ENCODE data around the gene ZNF385A.
A peak's percentile ranks its signal among the peaks of the same experiment; 100 is the strongest.

ZNF385A gene

DNA sequence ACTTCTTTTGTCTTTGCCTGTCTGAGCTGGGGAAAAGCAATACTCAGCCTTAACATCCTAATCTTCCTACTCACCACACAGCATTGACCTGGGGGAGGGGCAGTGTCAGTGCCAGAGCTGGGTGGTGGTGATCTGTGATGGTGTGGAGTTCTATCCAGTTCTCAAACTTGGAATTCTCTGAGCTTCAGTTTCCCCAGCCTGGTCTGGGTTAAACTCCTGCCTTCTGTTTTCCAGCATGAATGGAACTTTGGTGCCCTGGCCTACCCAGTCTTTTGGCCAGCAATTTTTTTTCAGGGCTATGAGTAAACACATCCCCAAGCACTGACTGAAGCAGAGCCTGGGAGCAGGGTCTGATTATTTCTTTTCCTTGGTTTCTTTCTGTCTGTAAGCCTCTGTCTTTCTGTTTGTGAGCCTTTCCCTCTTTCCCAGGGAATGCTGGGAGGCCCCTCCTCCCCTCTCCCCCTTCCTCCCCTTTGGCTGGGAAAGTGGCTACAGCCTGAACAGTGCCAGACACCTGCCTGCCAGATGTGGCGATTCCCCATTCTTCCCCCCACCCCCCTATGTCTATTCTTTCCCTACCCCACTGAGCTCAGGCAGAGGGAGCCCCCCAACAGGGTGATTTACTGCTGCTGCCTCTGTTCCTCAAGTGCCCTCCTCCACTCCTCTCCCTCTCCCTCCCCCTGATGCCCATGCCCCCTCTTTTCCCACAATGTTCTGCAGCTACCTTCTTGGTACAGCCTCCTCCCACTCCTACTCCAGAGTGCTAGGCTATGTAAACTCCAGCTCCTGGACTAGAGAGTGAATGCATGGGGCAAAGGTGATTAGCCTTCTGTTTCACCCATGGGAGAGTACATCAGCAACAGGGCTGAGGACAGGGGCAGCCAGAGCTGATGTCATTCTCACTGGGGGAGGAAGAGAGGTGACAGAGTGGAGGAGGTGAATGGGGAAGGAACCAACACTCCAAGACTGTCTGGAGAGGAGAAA is 31.4 kb downstream of the ZNF385A start:
- H3K4me3 ChIP-seq (ENCODE audit: low read depth, low read length) = no peak overlapping the region
- in situ Hi-C loops (cut with HindIII; ENCODE audit: low sequenced_read_pairs) = loop anchor here (25.0 kb wide), 1 partner anchor 141 kb away; no protein-coding TSS in a partner anchor
- peak; percentile 73 for DNase-seq (ENCODE audit: low read depth, low spot score)
- TF ChIP-seq, protein P1, sequence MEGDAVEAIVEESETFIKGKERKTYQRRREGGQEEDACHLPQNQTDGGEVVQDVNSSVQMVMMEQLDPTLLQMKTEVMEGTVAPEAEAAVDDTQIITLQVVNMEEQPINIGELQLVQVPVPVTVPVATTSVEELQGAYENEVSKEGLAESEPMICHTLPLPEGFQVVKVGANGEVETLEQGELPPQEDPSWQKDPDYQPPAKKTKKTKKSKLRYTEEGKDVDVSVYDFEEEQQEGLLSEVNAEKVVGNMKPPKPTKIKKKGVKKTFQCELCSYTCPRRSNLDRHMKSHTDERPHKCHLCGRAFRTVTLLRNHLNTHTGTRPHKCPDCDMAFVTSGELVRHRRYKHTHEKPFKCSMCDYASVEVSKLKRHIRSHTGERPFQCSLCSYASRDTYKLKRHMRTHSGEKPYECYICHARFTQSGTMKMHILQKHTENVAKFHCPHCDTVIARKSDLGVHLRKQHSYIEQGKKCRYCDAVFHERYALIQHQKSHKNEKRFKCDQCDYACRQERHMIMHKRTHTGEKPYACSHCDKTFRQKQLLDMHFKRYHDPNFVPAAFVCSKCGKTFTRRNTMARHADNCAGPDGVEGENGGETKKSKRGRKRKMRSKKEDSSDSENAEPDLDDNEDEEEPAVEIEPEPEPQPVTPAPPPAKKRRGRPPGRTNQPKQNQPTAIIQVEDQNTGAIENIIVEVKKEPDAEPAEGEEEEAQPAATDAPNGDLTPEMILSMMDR (IDR thresholded peaks at IDR 0.05; ENCODE audit: low read depth, low read length) = no peak

DNA sequence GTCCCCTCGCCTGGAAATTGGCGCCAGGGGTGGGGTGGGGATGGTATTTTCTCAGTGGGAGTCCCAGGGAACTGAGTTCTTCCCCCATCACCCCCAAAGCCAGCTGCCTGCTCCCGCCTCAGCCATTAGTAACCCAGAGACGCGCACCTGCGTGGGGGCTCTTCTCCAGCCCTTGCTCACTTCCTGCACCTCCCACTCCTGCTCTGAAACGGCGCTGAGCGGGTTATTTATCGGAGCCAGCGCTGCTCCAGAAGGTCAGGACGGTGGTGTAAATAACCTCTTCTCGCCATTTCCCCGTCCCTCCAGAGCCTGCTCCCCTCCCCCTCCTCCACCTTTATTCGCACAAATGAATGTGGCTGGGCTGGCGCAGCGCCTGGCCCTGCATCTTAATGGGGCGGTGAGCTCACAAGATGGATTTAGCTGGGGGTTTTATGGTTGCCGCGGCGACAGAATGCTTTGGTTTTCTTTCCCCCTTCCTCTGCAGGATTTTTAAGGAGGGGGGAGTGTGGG is 32.5 kb downstream of the ZNF385A start:
- in situ Hi-C loops (cut with HindIII; ENCODE audit: low sequenced_read_pairs) = loop anchor here (25.0 kb wide), 1 partner anchor 140 kb away; no protein-coding TSS in a partner anchor

DNA sequence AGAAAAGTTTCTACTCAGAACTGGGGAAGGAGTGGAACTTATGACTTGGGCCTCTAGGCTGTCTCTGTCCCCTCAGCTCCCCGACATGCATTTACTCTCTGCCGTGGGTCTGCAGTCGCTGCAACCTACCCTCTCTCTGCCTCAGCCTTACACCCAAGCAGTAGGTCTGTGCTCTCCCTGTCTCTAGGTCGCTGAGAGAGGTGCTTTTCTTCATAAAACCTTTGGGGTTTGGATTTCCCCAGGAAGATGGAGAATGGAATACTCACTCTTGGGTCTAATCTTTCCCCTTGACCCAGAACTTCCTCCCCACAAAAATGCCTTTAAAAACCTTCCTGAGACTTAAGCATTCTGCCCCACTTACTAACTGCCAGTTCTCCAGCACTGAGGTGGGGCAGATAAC is 33.2 kb downstream of the ZNF385A start:
- TF ChIP-seq, protein P1 (IDR thresholded peaks at IDR 0.05; ENCODE audit: low read depth, low read length) = no peak
- in situ Hi-C loops (cut with HindIII; ENCODE audit: low sequenced_read_pairs) = loop anchor here (25.0 kb wide), 1 partner anchor 139 kb away; no protein-coding TSS in a partner anchor
- no peak overlapping the region for H3K4me3 ChIP-seq (ENCODE audit: low read depth, low read length)
- no peak for DNase-seq (ENCODE audit: low read depth, low spot score)

More for the DNA sequence above, 32.5 kb downstream of the ZNF385A start:
- DNase-seq (ENCODE audit: low read depth, low spot score) = peak; percentile 93
- TF ChIP-seq, protein P1 (IDR thresholded peaks at IDR 0.05; ENCODE audit: low read depth, low read length) = no peak
- H3K4me3 ChIP-seq (ENCODE audit: low read depth, low read length) = no peak overlapping the region

DNA sequence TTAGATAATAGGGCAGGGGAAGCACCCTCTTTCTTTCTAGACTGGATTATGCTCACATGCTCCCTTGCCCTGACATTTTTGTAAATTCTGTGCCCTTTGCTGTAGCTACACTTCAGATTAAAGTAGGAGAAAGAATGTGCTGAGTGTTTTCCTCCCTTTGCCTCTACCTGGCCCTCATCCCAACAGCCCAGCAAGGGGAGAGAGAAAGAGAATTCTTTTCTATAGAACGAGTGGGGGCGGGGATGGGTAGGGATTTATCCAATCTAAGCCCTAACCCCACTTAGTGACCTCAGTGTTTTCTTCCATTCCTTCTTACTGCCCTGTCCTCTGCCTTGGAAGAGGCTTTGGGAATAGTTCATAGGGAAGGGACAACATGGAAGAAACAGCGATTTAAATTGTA is 33.8 kb downstream of the ZNF385A start:
- in situ Hi-C loops (cut with HindIII; ENCODE audit: low sequenced_read_pairs) = loop anchor here (25.0 kb wide), 1 partner anchor 138 kb away; no protein-coding TSS in a partner anchor
- no peak overlapping the region for H3K4me3 ChIP-seq (ENCODE audit: low read depth, low read length)
- TF ChIP-seq, protein P1 (IDR thresholded peaks at IDR 0.05; ENCODE audit: low read depth, low read length) = no peak
- no peak for DNase-seq (ENCODE audit: low read depth, low spot score)

DNA sequence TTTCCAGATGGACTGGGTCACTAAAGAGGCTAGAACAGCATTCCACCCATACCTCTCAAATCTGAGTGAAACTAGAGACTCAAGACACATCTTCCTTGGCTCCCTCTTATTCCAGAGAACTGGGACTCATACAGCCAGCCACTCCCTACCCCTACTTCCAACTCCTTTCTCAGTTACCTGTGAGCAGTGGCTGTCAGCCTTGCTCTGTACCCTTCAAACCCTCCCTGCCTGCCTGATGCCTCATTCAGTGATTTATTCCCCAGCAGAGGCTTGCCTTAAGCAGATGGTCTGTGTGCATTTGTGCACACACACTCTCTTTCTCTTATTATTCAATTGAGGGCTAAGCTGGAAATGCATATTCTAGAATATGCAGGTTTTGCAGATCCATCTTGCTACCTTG is 34.9 kb downstream of the ZNF385A start:
- DNase-seq (ENCODE audit: low read depth, low spot score) = no peak
- H3K4me3 ChIP-seq (ENCODE audit: low read depth, low read length) = no peak overlapping the region
- in situ Hi-C loops (cut with HindIII; ENCODE audit: low sequenced_read_pairs) = loop anchor here (25.0 kb wide), 1 partner anchor 137 kb away; no protein-coding TSS in a partner anchor
- TF ChIP-seq, protein P1 (IDR thresholded peaks at IDR 0.05; ENCODE audit: low read depth, low read length) = no peak

DNA sequence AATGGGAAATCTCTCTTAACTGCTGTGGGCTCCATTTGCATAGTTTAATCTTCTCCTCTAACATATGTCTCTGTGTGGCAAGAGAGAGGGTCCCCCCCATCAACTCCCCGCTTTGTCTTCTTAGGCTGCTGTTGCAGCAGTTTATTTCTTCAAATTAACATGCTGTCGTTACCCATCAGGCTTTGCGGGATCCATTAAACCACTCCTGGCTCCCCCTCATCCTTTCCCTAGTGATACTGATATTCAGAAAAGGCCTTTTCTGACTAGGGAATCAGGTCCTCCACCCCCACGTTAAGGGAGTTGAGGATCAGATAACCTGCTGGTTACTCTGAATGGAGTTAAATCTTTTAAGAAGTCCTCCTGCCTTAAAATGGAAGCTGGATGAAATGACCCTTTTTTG is 35.5 kb downstream of the ZNF385A start:
- no peak overlapping the region for H3K4me3 ChIP-seq (ENCODE audit: low read depth, low read length)
- DNase-seq (ENCODE audit: low read depth, low spot score) = no peak
- TF ChIP-seq, protein P1 (IDR thresholded peaks at IDR 0.05; ENCODE audit: low read depth, low read length) = no peak
- in situ Hi-C loops (cut with HindIII; ENCODE audit: low sequenced_read_pairs) = no loop called here
